Measurements from ENCODE around the gene ZNF107.
"Not testable (repeated sequence)": the region's sequence is repeated elsewhere in the genome, so short reads cannot be mapped to it uniquely, and the experiment has no call there.

The ZNF107 gene

DNA sequence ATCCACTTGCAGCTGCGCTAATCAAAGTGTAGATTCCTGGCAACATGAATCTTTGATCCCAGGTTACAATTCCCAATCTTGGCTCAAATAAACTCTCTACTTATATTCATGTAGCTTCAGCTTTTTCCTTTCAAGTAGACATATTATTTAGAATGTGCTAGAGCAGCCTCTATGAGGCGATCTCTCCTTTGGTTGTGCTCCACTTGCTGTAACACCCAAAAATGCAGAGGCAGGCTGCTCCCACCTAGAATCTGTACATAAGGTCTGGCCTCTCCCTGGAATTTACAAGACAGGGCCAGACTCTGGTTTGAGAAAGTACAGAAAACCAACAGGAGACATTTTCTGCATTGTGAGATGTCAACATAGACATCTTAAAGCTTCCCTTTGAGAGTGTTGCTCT lies 23.1 kb downstream of the ZNF107 start:
- Histone ChIP-seq H3K27me3 (ENCODE audit: insufficient read depth, low read length) (no peaks in the 10 kb centered on the region), H3F3A (ENCODE audit: insufficient read depth, low read length) (no peaks in the 10 kb centered on the region), H3K9me2 (ENCODE audit: low read depth, low read length) (no peaks in the 10 kb centered on the region), H3K4me1 (ENCODE audit: insufficient read depth, low read length, severe bottlenecking) (no peaks in the 10 kb centered on the region), H3K27ac (ENCODE audit: low read depth, low read length, poor library complexity, severe bottlenecking) (no peak overlapping the region), H3K36me3 (ENCODE audit: insufficient read depth, low read length) (peaks cover 98% of the 10 kb centered on the region), H3K9me3 (ENCODE audit: low read length) (peaks cover 27% of the 10 kb centered on the region), H3K79me2 (ENCODE audit: insufficient read depth, low read length) (no peaks in the 10 kb centered on the region), H2AFZ (ENCODE audit: low read length) (no peak overlapping the region), H4K20me1 (ENCODE audit: insufficient read depth, low read length) (no peaks in the 10 kb centered on the region), H3K4me3 (ENCODE audit: low read depth, low read length, poor library complexity, severe bottlenecking) (no peak overlapping the region), H3K9ac (ENCODE audit: low read length) (no peak overlapping the region), H3K4me2 (ENCODE audit: low read length) (no peak overlapping the region)
- no peak for TF ChIP-seq EZH2 (IDR thresholded peaks at IDR 0.05; ENCODE audit: borderline replicate concordance, low read length)
- TF ChIP-seq, protein P1, sequence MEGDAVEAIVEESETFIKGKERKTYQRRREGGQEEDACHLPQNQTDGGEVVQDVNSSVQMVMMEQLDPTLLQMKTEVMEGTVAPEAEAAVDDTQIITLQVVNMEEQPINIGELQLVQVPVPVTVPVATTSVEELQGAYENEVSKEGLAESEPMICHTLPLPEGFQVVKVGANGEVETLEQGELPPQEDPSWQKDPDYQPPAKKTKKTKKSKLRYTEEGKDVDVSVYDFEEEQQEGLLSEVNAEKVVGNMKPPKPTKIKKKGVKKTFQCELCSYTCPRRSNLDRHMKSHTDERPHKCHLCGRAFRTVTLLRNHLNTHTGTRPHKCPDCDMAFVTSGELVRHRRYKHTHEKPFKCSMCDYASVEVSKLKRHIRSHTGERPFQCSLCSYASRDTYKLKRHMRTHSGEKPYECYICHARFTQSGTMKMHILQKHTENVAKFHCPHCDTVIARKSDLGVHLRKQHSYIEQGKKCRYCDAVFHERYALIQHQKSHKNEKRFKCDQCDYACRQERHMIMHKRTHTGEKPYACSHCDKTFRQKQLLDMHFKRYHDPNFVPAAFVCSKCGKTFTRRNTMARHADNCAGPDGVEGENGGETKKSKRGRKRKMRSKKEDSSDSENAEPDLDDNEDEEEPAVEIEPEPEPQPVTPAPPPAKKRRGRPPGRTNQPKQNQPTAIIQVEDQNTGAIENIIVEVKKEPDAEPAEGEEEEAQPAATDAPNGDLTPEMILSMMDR (IDR thresholded peaks at IDR 0.05; ENCODE audit: low read length): no peak

DNA sequence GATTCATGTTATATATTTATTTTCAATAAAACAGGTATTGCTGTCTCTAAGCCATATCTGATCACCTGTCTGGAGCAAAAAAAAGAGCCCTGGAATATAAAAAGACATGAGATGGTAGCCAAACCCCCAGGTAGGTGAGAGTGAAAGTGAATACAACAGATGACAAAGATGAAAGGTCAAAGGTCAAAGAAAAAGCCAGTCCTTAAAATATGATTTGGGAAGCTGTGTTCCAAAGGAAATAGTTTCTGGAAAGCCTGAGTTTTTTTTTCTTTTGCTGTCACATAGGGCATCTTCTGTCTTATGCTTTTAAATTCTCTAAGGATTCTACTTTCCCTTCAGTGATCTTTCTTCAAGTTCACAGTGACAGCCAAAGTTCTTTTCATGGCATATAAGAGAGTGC lies 25.9 kb downstream of the ZNF107 start:
- Histone ChIP-seq H3F3A (ENCODE audit: insufficient read depth, low read length) (no peaks in the 10 kb centered on the region), H3K4me1 (ENCODE audit: insufficient read depth, low read length, severe bottlenecking) (no peaks in the 10 kb centered on the region), H3K4me2 (ENCODE audit: low read length) (no peak overlapping the region), H4K20me1 (ENCODE audit: insufficient read depth, low read length) (no peaks in the 10 kb centered on the region), H3K27me3 (ENCODE audit: insufficient read depth, low read length) (no peaks in the 10 kb centered on the region), H3K36me3 (ENCODE audit: insufficient read depth, low read length) (peaks cover 95% of the 10 kb centered on the region), H3K9me3 (ENCODE audit: low read length) (peaks cover 13% of the 10 kb centered on the region), H3K27ac (ENCODE audit: low read depth, low read length, poor library complexity, severe bottlenecking) (no peak overlapping the region), H3K4me3 (ENCODE audit: low read depth, low read length, poor library complexity, severe bottlenecking) (no peak overlapping the region), H2AFZ (ENCODE audit: low read length) (no peak overlapping the region), H3K9ac (ENCODE audit: low read length) (no peak overlapping the region), H3K79me2 (ENCODE audit: insufficient read depth, low read length) (no peaks in the 10 kb centered on the region), H3K9me2 (ENCODE audit: low read depth, low read length) (no peaks in the 10 kb centered on the region; the same call in 1 of the 2 replicates)
- no peak for TF ChIP-seq EZH2 (IDR thresholded peaks at IDR 0.05; ENCODE audit: borderline replicate concordance, low read length)
- TF ChIP-seq, protein P1 (IDR thresholded peaks at IDR 0.05; ENCODE audit: low read length): no peak

DNA sequence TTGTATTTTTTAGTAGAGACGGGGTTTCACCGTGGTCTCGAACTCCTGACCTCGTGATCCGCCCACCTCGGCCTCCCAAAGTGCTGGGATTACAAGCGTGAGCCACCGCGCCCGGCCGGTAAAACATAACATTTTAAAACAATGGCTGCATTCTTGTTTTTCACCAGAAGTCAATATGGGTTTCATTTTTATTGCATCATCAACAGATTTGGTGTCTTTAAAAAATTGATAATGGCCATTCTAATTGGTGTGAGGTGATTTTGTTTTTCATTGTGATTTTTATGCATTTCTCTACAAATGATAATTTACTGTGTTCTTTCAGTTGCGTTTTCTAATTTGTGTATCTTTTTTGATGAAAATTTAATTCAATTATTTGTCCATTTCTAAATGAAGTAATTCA lies 31.9 kb downstream of the ZNF107 start:
- H3K4me3 ChIP-seq (ENCODE audit: low read depth, low read length, poor library complexity, severe bottlenecking); H3K27me3 ChIP-seq (ENCODE audit: insufficient read depth, low read length); H3F3A ChIP-seq (ENCODE audit: insufficient read depth, low read length); H3K27ac ChIP-seq (ENCODE audit: low read depth, low read length, poor library complexity, severe bottlenecking); H3K4me2 ChIP-seq (ENCODE audit: low read length); H4K20me1 ChIP-seq (ENCODE audit: insufficient read depth, low read length); H3K9me2 ChIP-seq (ENCODE audit: low read depth, low read length); H2AFZ ChIP-seq (ENCODE audit: low read length); H3K9ac ChIP-seq (ENCODE audit: low read length); H3K79me2 ChIP-seq (ENCODE audit: insufficient read depth, low read length); H3K4me1 ChIP-seq (ENCODE audit: insufficient read depth, low read length, severe bottlenecking): not testable (repeated sequence)
- peaks cover 12% of the 10 kb centered on the region for H3K9me3 ChIP-seq (ENCODE audit: low read length)
- peaks cover 71% of the 10 kb centered on the region for H3K36me3 ChIP-seq (ENCODE audit: insufficient read depth, low read length)

DNA sequence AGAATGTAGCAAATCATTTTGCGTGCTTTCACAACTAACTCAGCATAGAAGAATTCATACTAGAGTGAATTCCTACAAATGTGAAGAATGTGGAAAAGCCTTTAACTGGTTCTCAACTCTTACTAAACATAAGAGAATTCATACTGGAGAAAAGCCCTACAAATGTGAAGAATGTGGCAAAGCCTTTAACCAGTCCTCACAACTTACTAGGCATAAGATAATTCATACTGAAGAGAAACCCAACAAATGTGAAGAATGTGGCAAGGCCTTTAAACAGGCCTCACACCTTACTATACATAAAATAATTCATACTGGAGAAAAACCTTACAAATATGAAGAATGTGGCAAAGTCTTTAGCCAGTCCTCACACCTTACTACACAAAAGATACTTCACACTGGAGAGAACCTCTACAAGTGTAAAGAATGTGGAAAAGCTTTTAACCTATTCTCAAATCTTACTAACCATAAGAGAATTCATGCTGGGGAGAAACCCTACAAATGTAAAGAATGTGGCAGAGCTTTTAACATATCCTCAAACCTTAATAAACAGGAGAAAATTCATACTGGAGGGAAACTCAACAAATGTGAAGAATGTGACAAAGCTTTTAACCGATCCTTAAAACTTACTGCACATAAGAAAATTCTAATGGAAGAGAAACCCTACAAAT lies 40.8 kb downstream of the ZNF107 start:
- Histone ChIP-seq H3K4me3 (ENCODE audit: low read depth, low read length, poor library complexity, severe bottlenecking) (no peak overlapping the region), H3K4me2 (ENCODE audit: low read length) (no peak overlapping the region), H4K20me1 (ENCODE audit: insufficient read depth, low read length) (no peaks in the 10 kb centered on the region), H2AFZ (ENCODE audit: low read length) (no peak overlapping the region), H3F3A (ENCODE audit: insufficient read depth, low read length) (no peaks in the 10 kb centered on the region), H3K36me3 (ENCODE audit: insufficient read depth, low read length) (peaks cover 36% of the 10 kb centered on the region), H3K79me2 (ENCODE audit: insufficient read depth, low read length) (no peaks in the 10 kb centered on the region), H3K27me3 (ENCODE audit: insufficient read depth, low read length) (no peaks in the 10 kb centered on the region), H3K9ac (ENCODE audit: low read length) (no peak overlapping the region), H3K9me2 (ENCODE audit: low read depth, low read length) (no peaks in the 10 kb centered on the region), H3K4me1 (ENCODE audit: insufficient read depth, low read length, severe bottlenecking) (no peaks in the 10 kb centered on the region), H3K27ac (ENCODE audit: low read depth, low read length, poor library complexity, severe bottlenecking) (no peak overlapping the region), H3K9me3 (ENCODE audit: low read length) (peaks cover 57% of the 10 kb centered on the region)
- TF ChIP-seq, protein P1 (IDR thresholded peaks at IDR 0.05; ENCODE audit: low read length): no peak
- TF ChIP-seq EZH2 (IDR thresholded peaks at IDR 0.05; ENCODE audit: borderline replicate concordance, low read length): no peak

DNA sequence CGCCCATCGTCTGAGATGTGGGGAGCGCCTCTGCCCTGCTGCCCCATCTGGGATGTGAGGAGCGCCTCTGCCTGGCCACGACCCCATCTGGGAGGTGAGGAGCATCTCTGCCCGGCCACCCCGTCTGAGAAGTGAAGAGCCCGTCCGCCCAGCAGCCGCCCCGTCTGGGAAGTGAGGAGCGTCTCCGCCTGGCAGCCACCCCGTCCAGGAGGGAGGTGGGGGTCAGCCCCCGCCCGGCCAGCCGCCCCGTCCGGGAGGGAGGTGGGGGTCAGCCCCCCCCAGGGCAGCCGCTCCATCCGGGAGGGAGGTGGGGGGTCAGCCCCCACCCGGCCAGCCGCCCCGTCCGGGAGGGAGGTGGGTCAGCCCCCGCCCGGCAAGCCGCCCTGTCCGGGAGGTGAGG lies 52.0 kb downstream of the ZNF107 start:
- not testable (repeated sequence) for H3K9ac ChIP-seq (ENCODE audit: low read length); H3K4me2 ChIP-seq (ENCODE audit: low read length); H3K79me2 ChIP-seq (ENCODE audit: insufficient read depth, low read length); H3K27ac ChIP-seq (ENCODE audit: low read depth, low read length, poor library complexity, severe bottlenecking); H3K9me2 ChIP-seq (ENCODE audit: low read depth, low read length); H3K27me3 ChIP-seq (ENCODE audit: insufficient read depth, low read length); H4K20me1 ChIP-seq (ENCODE audit: insufficient read depth, low read length); H2AFZ ChIP-seq (ENCODE audit: low read length); H3F3A ChIP-seq (ENCODE audit: insufficient read depth, low read length); H3K4me1 ChIP-seq (ENCODE audit: insufficient read depth, low read length, severe bottlenecking); H3K36me3 ChIP-seq (ENCODE audit: insufficient read depth, low read length); H3K4me3 ChIP-seq (ENCODE audit: low read depth, low read length, poor library complexity, severe bottlenecking)
- peaks cover 17% of the 10 kb centered on the region for H3K9me3 ChIP-seq (ENCODE audit: low read length)
